Measurements from ENCODE around the gene TMEM178B.

DNA sequence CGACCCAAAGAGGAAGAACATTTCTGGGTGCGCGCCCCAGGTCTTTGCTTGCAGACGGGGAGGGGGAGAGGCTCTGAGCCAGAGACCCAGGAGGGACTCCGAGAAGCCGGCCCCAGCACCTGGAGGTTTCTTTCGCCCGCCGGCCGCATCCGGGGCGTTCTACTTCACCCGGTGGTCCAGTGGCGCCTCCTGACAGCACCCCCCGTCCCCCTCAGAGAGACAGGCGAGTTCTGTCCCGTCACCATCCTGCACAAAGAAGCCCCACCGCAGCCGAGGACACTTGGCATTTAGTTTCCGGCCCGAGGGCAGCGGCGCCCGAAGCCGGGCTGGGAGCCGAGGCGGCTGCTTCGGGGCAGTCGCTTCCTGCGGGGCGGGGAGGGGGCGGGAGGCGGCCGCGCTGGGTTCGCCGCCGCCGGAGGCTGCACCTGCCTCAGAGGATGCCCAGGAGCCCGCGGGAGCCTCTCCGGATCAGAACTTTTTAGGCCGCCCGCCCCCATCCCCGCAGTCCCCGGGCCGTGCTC, at the start of gene TMEM178B:
- TF ChIP-seq, protein P1, sequence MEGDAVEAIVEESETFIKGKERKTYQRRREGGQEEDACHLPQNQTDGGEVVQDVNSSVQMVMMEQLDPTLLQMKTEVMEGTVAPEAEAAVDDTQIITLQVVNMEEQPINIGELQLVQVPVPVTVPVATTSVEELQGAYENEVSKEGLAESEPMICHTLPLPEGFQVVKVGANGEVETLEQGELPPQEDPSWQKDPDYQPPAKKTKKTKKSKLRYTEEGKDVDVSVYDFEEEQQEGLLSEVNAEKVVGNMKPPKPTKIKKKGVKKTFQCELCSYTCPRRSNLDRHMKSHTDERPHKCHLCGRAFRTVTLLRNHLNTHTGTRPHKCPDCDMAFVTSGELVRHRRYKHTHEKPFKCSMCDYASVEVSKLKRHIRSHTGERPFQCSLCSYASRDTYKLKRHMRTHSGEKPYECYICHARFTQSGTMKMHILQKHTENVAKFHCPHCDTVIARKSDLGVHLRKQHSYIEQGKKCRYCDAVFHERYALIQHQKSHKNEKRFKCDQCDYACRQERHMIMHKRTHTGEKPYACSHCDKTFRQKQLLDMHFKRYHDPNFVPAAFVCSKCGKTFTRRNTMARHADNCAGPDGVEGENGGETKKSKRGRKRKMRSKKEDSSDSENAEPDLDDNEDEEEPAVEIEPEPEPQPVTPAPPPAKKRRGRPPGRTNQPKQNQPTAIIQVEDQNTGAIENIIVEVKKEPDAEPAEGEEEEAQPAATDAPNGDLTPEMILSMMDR (conservative IDR thresholded peaks at IDR 0.05 in 1 of 2, IDR thresholded peaks at IDR 0.05 in 1 of 2; ENCODE audit: extremely low read depth in 1 of 2, insufficient read depth in 1 of 2, low read depth in 1 of 2, low read length in 2 of 2) = no peak
- no peak for TF ChIP-seq EZH2 (IDR thresholded peaks at IDR 0.05; ENCODE audit: borderline replicate concordance, low read length)
